H9 (cell line): ENCODE results near the gene MVD. TPM values are rescaled to one million over a fixed set of nuclear protein-coding genes. Genes with fewer than 3 reads are reported as not detected.
"Not testable (repeated sequence)": the region's sequence is repeated elsewhere in the genome, so short reads cannot be mapped to it uniquely, and the experiment has no call there.

Source experiments
- DNase-seq: peaks from one replicate; pipeline ENCODE4 v3.0.0-alpha.2; 2017
- H2AFZ ChIP-seq: one replicate; pipeline ENCODE4 v1.6.1; 2013; ENCODE audit warnings: mild to moderate bottlenecking, low read length, control low read depth, moderate library complexity
- H2AK5ac ChIP-seq: 2 replicates; pipeline ENCODE4 v1.6.1; 2013; ENCODE audit warnings: low read length, control low read depth, mixed read lengths; ENCODE audit not compliant: insufficient read length
- H2BK120ac ChIP-seq: one replicate; pipeline ENCODE4 v1.6.1; 2013; ENCODE audit warnings: low read depth, mild to moderate bottlenecking, low read length, control low read depth, inconsistent platforms; ENCODE audit not compliant: poor library complexity, severe bottlenecking
- H2BK12ac ChIP-seq: 2 replicates; pipeline ENCODE4 v1.6.1; 2013; ENCODE audit warnings: low read length, control low read depth, mixed read lengths, low read depth; ENCODE audit not compliant: insufficient read length
- H2BK15ac ChIP-seq: 2 replicates; pipeline ENCODE4 v1.6.1; 2013; ENCODE audit warnings: low read depth, low read length, control low read depth
- H2BK20ac ChIP-seq: one replicate; pipeline ENCODE4 v1.6.1; 2013; ENCODE audit warnings: low read depth, mild to moderate bottlenecking, low read length, control low read depth, inconsistent platforms; ENCODE audit not compliant: poor library complexity, severe bottlenecking
- H2BK5ac ChIP-seq: 2 replicates; pipeline ENCODE4 v1.6.1; 2013; ENCODE audit warnings: low read length, control low read depth, mixed read lengths; ENCODE audit not compliant: insufficient read length
- H3K14ac ChIP-seq: 2 replicates; pipeline ENCODE4 v1.6.1; 2013; ENCODE audit warnings: low read length, control low read depth; ENCODE audit not compliant: insufficient read depth
- H3K18ac ChIP-seq: 2 replicates; pipeline ENCODE4 v1.6.1; 2013; ENCODE audit warnings: low read depth, mild to moderate bottlenecking, mixed read lengths, low read length, control low read depth; ENCODE audit not compliant: insufficient read length
- H3K23ac ChIP-seq: 2 replicates; pipeline ENCODE4 v1.6.1; 2013; ENCODE audit warnings: low read length, control low read depth, mixed read lengths, low read depth; ENCODE audit not compliant: insufficient read length
- H3K23me2 ChIP-seq: 2 replicates; pipeline ENCODE4 v1.6.1; 2013; ENCODE audit warnings: low read depth, mild to moderate bottlenecking, mixed read lengths, low read length, control low read depth; ENCODE audit not compliant: insufficient read length, poor library complexity, severe bottlenecking
- H3K27ac ChIP-seq: 2 replicates; pipeline ENCODE4 v1.5.1; 2013; ENCODE audit warnings: low read length, control low read depth, mixed read lengths, low read depth; ENCODE audit not compliant: insufficient read length
- H3K27me3 ChIP-seq: 2 replicates; pipeline ENCODE4 v1.6.1; 2013; ENCODE audit warnings: low read length, control low read depth, inconsistent platforms; ENCODE audit not compliant: insufficient read depth
- H3K4ac ChIP-seq: 2 replicates; pipeline ENCODE4 v1.6.1; 2013; ENCODE audit warnings: low read depth, mild to moderate bottlenecking, control low read depth, inconsistent platforms, low read length, moderate library complexity
- H3K4me1 ChIP-seq: 2 replicates; pipeline ENCODE4 v1.6.1; 2013; ENCODE audit warnings: low read length, control low read depth, inconsistent platforms; ENCODE audit not compliant: insufficient read depth
- H3K4me2 ChIP-seq: 2 replicates; pipeline ENCODE4 v1.6.1; 2013; ENCODE audit warnings: low read length, control low read depth, mixed read lengths; ENCODE audit not compliant: insufficient read length, insufficient read depth
- H3K56ac ChIP-seq: 2 replicates; pipeline ENCODE4 v1.6.1; 2013; ENCODE audit warnings: low read depth, mild to moderate bottlenecking, mixed read lengths, low read length, control low read depth; ENCODE audit not compliant: insufficient read length
- H3K79me1 ChIP-seq: 2 replicates; pipeline ENCODE4 v1.6.1; 2013; ENCODE audit warnings: low read depth, mild to moderate bottlenecking, moderate library complexity, low read length, control low read depth, inconsistent platforms; ENCODE audit not compliant: insufficient read depth, poor library complexity, severe bottlenecking
- H3K79me2 ChIP-seq: 2 replicates; pipeline ENCODE4 v1.6.1; 2013; ENCODE audit warnings: low read length, control low read depth, inconsistent platforms; ENCODE audit not compliant: insufficient read depth
- H3K9ac ChIP-seq: 2 replicates; pipeline ENCODE4 v1.6.1; 2013; ENCODE audit warnings: low read length, control low read depth, mixed read lengths; ENCODE audit not compliant: insufficient read length; ENCODE audit errors: extremely low read depth
- H3K9me3 ChIP-seq: one replicate; pipeline ENCODE4 v1.6.1; 2013; ENCODE audit warnings: low read depth, low read length, inconsistent platforms; ENCODE audit not compliant: control insufficient read depth
- H3T11ph ChIP-seq: one replicate; pipeline ENCODE4 v1.6.1; 2013; ENCODE audit warnings: mild to moderate bottlenecking, low read length, control low read depth, inconsistent platforms
- H4K20me1 ChIP-seq: one replicate; pipeline ENCODE4 v1.6.1; 2013; ENCODE audit not compliant: control insufficient read depth, insufficient read length, insufficient read depth
- H4K5ac ChIP-seq: 2 replicates; pipeline ENCODE4 v1.6.1; 2013; ENCODE audit warnings: low read depth, mild to moderate bottlenecking, mixed read lengths, low read length, control low read depth; ENCODE audit not compliant: insufficient read length
- H4K8ac ChIP-seq: replicated peaks from 2 replicates; pipeline ENCODE4 v1.6.1; 2013; ENCODE audit warnings: low read length, control low read depth, mixed read lengths, low read depth; ENCODE audit not compliant: insufficient read length
- H4K91ac ChIP-seq: 2 replicates; pipeline ENCODE4 v1.6.1; 2013; ENCODE audit warnings: low read depth, mild to moderate bottlenecking, moderate library complexity, mixed read lengths, low read length, control low read depth; ENCODE audit not compliant: insufficient read length
- H3K27ac Mint-ChIP-seq, 3 experiments: 2 replicates in 2 of 3; 3 replicates in 1 of 3; pipeline ENCODE4 v1.8.0; 2020 to 2021; ENCODE audit warnings: mixed read lengths in 3 of 3, mild to moderate bottlenecking in 1 of 3, moderate library complexity in 1 of 3
- H3K27me3 Mint-ChIP-seq: 2 replicates; pipeline ENCODE4 v1.8.0; 2021; ENCODE audit warnings: low read depth, mild to moderate bottlenecking, moderate library complexity, mixed read lengths
- H3K36me3 Mint-ChIP-seq, 3 experiments: 2 replicates in 2 of 3; 3 replicates in 1 of 3; pipeline ENCODE4 v1.8.0; 2020 to 2021; ENCODE audit warnings: low read depth in 3 of 3, mixed read lengths in 3 of 3; ENCODE audit not compliant: insufficient read depth in 1 of 3
- H3K4me1 Mint-ChIP-seq, 2 experiments: 2 replicates each; pipeline ENCODE4 v1.8.0; 2020; ENCODE audit warnings: mixed read lengths in 2 of 2
- H3K4me3 Mint-ChIP-seq, 2 experiments: 2 replicates in 1 of 2; 3 replicates in 1 of 2; pipeline ENCODE4 v1.8.0; 2020 to 2021; ENCODE audit warnings: mild to moderate bottlenecking in 2 of 2, mixed read lengths in 2 of 2, moderate library complexity in 1 of 2
- H3K9me3 Mint-ChIP-seq, 2 experiments: 2 replicates in 1 of 2; 3 replicates in 1 of 2; pipeline ENCODE4 v1.8.0; 2020; ENCODE audit warnings: mild to moderate bottlenecking in 2 of 2, mixed read lengths in 2 of 2, moderate library complexity in 1 of 2
- WGBS: extraction: QIAGEN DNeasy Blood & Tissue Kit; methylation state at CpG from one replicate; pipeline ENCODE4 v1.1.7; 2013; ENCODE audit warnings: missing lambda C conversion rate, low lambda C conversion rate, mixed read lengths; ENCODE audit not compliant: insufficient read length; ENCODE audit errors: extremely low coverage; 5-methylcytosine and 5-hydroxymethylcytosine counted together
- total RNA-seq: library from RNA; stranded (reverse); gene quantifications from 2 replicates; pipeline ENCODE4 v1.2.1, GENCODE V29; 2021
- TF ChIP-seq, protein P1 (sequence below): fragments of 200-600 bp; sonication (generic); conservative IDR thresholded peaks from 3 replicates; pipeline ENCODE4 v1.8.0; 2021; ENCODE audit warnings: antibody characterized with exemption, mild to moderate bottlenecking

Gene MVD
- total RNA-seq, 1 experiment from 2014 or later: 53.2 TPM

DNA sequence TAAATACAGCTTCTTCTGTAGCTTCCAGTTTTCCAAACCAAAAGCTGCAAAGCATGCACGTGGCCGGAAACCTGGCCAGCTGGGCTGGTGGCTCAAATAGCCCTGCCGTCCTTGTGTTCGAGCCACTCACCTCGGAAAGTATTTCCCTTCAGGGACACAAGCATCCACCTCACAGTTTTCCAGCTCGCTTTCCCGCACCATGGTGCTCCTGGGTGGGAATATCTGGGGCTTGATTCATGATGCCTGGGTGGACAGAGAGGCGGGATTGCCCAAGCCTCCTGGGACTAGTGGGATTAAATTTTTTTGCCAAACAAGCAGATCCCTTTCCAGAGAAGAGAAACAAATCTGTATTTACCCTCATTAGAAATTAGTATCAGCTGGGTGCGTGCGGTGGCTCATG, 7.1 kb upstream of the MVD start:
- no peaks in the 10 kb centered on the region for H4K20me1 ChIP-seq
- peaks cover 3% of the 10 kb centered on the region in 2 experiments; a peak in 2 of 5 replicates for H3K9me3 Mint-ChIP-seq
- H4K91ac ChIP-seq: no peak overlapping the region
- no peak overlapping the region for H2BK5ac ChIP-seq
- H3K27me3 ChIP-seq: no peaks in the 10 kb centered on the region
- no peak for DNase-seq
- H3K27ac ChIP-seq: no peak overlapping the region
- H2BK12ac ChIP-seq: no peak overlapping the region
- peaks cover 13 to 32% (median 16%) of the 10 kb centered on the region in 3 experiments for H3K36me3 Mint-ChIP-seq
- H3K27ac Mint-ChIP-seq: peak overlapping the region in 1 of 3 experiments; percentile 15; a peak in 1 of 7 replicates
- no peak overlapping the region for H3K9ac ChIP-seq
- H3K4me2 ChIP-seq: no peak overlapping the region
- H3K4me1 Mint-ChIP-seq: peaks cover 9 to 10% of the 10 kb centered on the region in 2 experiments
- no CpG with 5 or more reads among the region's 10 CpGs for WGBS
- no peak overlapping the region for H2BK20ac ChIP-seq
- no peak overlapping the region for H3K4ac ChIP-seq
- no peaks in the 10 kb centered on the region for H3K4me1 ChIP-seq
- H3K9me3 ChIP-seq: no peaks in the 10 kb centered on the region
- H3K14ac ChIP-seq: no peak overlapping the region
- H2AK5ac ChIP-seq: no peak overlapping the region
- H3K27me3 Mint-ChIP-seq: no peaks in the 10 kb centered on the region; the same call in 1 of the 2 replicates
- no peak overlapping the region for H2BK15ac ChIP-seq
- H3K79me2 ChIP-seq: no peaks in the 10 kb centered on the region
- no peak overlapping the region for H4K5ac ChIP-seq
- H3K23ac ChIP-seq: no peak overlapping the region
- no peak overlapping the region for H3T11ph ChIP-seq
- no peak overlapping the region for H2BK120ac ChIP-seq
- no peak overlapping the region for H2AFZ ChIP-seq
- no peak overlapping the region for H4K8ac ChIP-seq
- no peaks in the 10 kb centered on the region for H3K23me2 ChIP-seq
- TF ChIP-seq, protein P1, sequence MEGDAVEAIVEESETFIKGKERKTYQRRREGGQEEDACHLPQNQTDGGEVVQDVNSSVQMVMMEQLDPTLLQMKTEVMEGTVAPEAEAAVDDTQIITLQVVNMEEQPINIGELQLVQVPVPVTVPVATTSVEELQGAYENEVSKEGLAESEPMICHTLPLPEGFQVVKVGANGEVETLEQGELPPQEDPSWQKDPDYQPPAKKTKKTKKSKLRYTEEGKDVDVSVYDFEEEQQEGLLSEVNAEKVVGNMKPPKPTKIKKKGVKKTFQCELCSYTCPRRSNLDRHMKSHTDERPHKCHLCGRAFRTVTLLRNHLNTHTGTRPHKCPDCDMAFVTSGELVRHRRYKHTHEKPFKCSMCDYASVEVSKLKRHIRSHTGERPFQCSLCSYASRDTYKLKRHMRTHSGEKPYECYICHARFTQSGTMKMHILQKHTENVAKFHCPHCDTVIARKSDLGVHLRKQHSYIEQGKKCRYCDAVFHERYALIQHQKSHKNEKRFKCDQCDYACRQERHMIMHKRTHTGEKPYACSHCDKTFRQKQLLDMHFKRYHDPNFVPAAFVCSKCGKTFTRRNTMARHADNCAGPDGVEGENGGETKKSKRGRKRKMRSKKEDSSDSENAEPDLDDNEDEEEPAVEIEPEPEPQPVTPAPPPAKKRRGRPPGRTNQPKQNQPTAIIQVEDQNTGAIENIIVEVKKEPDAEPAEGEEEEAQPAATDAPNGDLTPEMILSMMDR: no peak
- H3K56ac ChIP-seq: no peak overlapping the region
- H3K18ac ChIP-seq: no peak overlapping the region
- no peaks in the 10 kb centered on the region for H3K79me1 ChIP-seq
- no peak overlapping the region for H3K4me3 Mint-ChIP-seq

DNA sequence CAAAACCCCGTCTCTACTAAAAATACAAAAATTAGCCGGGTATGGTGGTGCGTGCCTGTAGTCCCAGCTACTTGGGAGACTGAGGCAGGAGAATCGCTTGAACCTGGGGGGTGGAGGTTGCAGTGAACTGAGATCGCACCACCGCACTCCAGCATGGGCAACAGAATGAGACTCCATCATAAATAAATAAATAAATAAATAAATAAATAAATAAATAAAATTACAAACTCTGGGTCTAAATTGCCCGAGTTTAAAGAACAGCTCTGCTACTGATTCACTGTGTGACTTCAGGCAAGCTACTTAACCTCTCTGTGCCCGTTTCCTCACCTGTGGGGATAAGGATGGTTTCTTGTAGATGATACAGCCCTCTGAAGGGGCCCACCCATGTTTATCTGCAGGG, 6.6 kb upstream of the MVD start:
- H3K18ac ChIP-seq, DNase-seq, H4K91ac ChIP-seq, H4K8ac ChIP-seq, H3K9me3 ChIP-seq, H2BK20ac ChIP-seq, H3K27ac Mint-ChIP-seq, H3K4me2 ChIP-seq, H3T11ph ChIP-seq, H2BK12ac ChIP-seq, H3K79me1 ChIP-seq, H2AK5ac ChIP-seq, H2BK15ac ChIP-seq, H3K9me3 Mint-ChIP-seq, H4K20me1 ChIP-seq, H3K14ac ChIP-seq, H2BK5ac ChIP-seq, H3K4ac ChIP-seq, H3K27me3 Mint-ChIP-seq, H3K27ac ChIP-seq, H3K4me1 ChIP-seq, H2BK120ac ChIP-seq, H3K9ac ChIP-seq, H3K4me3 Mint-ChIP-seq, H3K56ac ChIP-seq, H4K5ac ChIP-seq, H3K79me2 ChIP-seq, H3K27me3 ChIP-seq, H3K23ac ChIP-seq, H3K23me2 ChIP-seq, H2AFZ ChIP-seq: not testable (repeated sequence)
- no CpG with 5 or more reads among the region's 8 CpGs for WGBS
- peaks cover 13 to 34% (median 16%) of the 10 kb centered on the region in 3 experiments for H3K36me3 Mint-ChIP-seq
- H3K4me1 Mint-ChIP-seq: peaks cover 9 to 12% of the 10 kb centered on the region in 2 experiments
